SKM-1 (cell line): ENCODE measurements around the gene TIMM50.
A peak's percentile ranks its signal among the peaks of the same experiment; 100 is the strongest.

Source experiments
- DNase-seq: peaks from one replicate; lab custom pipeline; 2025; ENCODE audit not compliant: unreplicated experiment; lab: John Stamatoyannopoulos, UW

TIMM50 gene

GRCh38 chr19:39525205-39525604 is 44.6 kb downstream of the TIMM50 start:
- no peak for DNase-seq

GRCh38 chr19:39531834-39532232 is 51.2 kb downstream of the TIMM50 start:
- no peak for DNase-seq

- DNase-seq = peak; percentile 95
Measured at GRCh38 chr19:39532233-39533002, 51.8 kb downstream of the TIMM50 start, which contains the start of gene EID2B. TSS of gene EID2B (minus strand) at chr19:39532852. CDS start at chr19:39532802, 50 bp downstream.

GRCh38 chr19:39533003-39533512 is 52.4 kb downstream of the TIMM50 start:
- no peak for DNase-seq

GRCh38 chr19:39533791-39534190 is 53.2 kb downstream of the TIMM50 start:
- no peak for DNase-seq

- DNase-seq = no peak
Measured at GRCh38 chr19:39539165-39539517, 58.5 kb downstream of the TIMM50 start.

- DNase-seq = peak; percentile 83
Measured at GRCh38 chr19:39539518-39540332, 59.1 kb downstream of the TIMM50 start, which contains the start of gene EID2. TSS of gene EID2 (minus strand) at chr19:39540161. CDS start at chr19:39540079, 82 bp downstream.

GRCh38 chr19:39540333-39540673 is 59.7 kb downstream of the TIMM50 start:
- DNase-seq = no peak
